Left ventricle myocardium inferior (tissue), 1 donor: ENCODE data around the gene P2RX6. TPM values are rescaled to one million over a fixed set of nuclear protein-coding genes. Genes with fewer than 3 reads are reported as not detected.
A peak's percentile ranks its signal among the peaks of the same experiment; 100 is the strongest.

ENCODE experiments used
- DNase-seq: peaks from one replicate; pipeline ENCODE4 v3.0.0-alpha.2; 2020
- H3K27ac ChIP-seq: fragments of 200-600 bp; replicated peaks from 2 replicates; pipeline ENCODE4 v1.8.0; 2021
- H3K27me3 ChIP-seq: fragments of 200-600 bp; 2 replicates; pipeline ENCODE4 v1.8.0; 2021; ENCODE audit warnings: low read depth
- H3K36me3 ChIP-seq: fragments of 200-600 bp; 2 replicates; pipeline ENCODE4 v1.8.0; 2021
- H3K4me1 ChIP-seq: fragments of 200-600 bp; 2 replicates; pipeline ENCODE4 v1.8.0; 2021
- H3K4me3 ChIP-seq: fragments of 200-600 bp; 2 replicates; pipeline ENCODE4 v1.8.0; 2021; ENCODE audit warnings: mild to moderate bottlenecking, moderate library complexity
- H3K9me3 ChIP-seq: fragments of 200-600 bp; replicated peaks from 2 replicates; pipeline ENCODE4 v1.8.0; 2021
- intact Hi-C: fragments of 100-400 bp; cut with micrococcal nuclease; formaldehyde crosslinking; loops from one replicate; pipeline ENCODE4 v1.11.0; 2022
- total RNA-seq: library from RNA; stranded (reverse); fragmentation: NEBNext Ultra II Directional; extraction: Animal tissue kit (Norgen Biotek cat#: 25700); gene quantifications from one replicate; pipeline ENCODE4 v1.2.1, GENCODE V29; 2021
- TF ChIP-seq, protein P1 (sequence below): fragments of 200-600 bp; IDR thresholded peaks from 2 replicates; pipeline ENCODE4 v1.8.0; 2021; ENCODE audit warnings: antibody characterized with exemption, mild to moderate bottlenecking, borderline replicate concordance
- donor health status: DM: no; HTN: yes; CAD: no; lungs with severe emphysema.

Gene P2RX6
- total RNA-seq, 1 donor from 2014 or later = 3.5 TPM

DNA sequence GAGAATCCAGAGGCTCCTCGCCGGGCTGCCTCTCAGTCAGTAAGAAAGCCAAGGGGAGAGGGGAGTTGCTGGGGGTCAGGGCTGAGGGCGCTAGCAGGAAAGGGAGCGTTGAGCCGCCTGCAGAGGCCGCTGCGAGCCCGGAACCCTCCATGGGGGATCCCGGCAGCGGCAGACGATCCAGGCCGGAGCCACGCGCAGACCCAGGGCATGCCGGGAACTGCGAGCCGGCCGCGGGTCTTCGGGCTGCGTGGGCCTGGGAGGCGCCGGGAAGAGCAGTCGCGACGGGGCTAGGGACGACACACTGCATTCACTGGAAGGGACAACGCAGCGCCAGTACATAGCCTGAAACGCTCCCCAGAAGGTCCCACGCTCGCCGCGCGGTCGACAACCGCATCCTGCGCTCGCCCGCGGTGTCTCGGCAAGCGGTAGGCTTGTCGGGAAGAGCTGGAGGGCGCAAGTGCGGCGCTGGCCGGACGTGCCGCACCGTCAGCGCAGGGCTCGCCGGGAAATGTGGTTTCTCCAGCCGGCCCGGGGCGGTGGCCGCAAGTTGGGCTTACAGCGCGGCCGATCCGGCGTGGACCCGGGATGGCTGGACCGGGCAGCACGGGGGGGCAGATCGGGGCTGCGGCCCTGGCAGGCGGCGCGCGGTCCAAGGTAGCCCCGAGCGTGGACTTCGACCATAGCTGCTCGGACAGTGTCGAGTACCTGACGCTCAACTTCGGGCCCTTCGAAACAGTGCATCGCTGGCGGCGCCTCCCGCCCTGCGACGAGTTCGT, 33.0 kb upstream of the P2RX6 start, which contains the start of gene LZTR1:
Gene LZTR1 (plus strand): TSS at position 511 of the 776 bp plus-strand sequence. CDS start 75 bp downstream, at position 586.
- no peaks in the 10 kb centered on the region for H3K27me3 ChIP-seq
- intact Hi-C loops = no loop called here
- H3K9me3 ChIP-seq = peaks cover 7% of the 10 kb centered on the region
- H3K36me3 ChIP-seq = peaks cover 17% of the 10 kb centered on the region
- H3K4me3 ChIP-seq = peak within 1 kb of the TSS; percentile 93
- TF ChIP-seq, protein P1, sequence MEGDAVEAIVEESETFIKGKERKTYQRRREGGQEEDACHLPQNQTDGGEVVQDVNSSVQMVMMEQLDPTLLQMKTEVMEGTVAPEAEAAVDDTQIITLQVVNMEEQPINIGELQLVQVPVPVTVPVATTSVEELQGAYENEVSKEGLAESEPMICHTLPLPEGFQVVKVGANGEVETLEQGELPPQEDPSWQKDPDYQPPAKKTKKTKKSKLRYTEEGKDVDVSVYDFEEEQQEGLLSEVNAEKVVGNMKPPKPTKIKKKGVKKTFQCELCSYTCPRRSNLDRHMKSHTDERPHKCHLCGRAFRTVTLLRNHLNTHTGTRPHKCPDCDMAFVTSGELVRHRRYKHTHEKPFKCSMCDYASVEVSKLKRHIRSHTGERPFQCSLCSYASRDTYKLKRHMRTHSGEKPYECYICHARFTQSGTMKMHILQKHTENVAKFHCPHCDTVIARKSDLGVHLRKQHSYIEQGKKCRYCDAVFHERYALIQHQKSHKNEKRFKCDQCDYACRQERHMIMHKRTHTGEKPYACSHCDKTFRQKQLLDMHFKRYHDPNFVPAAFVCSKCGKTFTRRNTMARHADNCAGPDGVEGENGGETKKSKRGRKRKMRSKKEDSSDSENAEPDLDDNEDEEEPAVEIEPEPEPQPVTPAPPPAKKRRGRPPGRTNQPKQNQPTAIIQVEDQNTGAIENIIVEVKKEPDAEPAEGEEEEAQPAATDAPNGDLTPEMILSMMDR = peak; percentile 68
- peaks cover 36% of the 10 kb centered on the region for H3K4me1 ChIP-seq
- H3K27ac ChIP-seq = peak within 1 kb of the TSS; percentile 95
- DNase-seq = peak; percentile 83

DNA sequence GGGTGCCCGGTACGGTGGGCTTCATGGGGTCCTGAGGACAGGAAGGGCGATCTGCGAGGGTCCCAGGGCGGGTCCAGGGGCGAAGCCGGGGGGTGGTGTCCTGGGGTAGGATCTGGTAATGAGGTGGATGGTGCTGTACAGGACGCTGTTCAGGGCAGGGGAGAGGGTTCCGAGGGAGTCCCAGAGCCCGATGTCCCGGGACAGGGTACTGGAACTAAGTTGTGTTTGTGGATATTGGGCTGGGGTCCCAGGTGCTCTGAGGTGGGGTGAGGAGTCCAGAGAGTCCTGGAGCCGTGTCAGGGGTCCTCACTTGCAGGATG, 32.4 kb upstream of the P2RX6 start:
- Histone ChIP-seq H3K27ac (peak overlapping the region; percentile 95), H3K9me3 (peaks cover 7% of the 10 kb centered on the region)
- intact Hi-C loops = no loop called here

DNA sequence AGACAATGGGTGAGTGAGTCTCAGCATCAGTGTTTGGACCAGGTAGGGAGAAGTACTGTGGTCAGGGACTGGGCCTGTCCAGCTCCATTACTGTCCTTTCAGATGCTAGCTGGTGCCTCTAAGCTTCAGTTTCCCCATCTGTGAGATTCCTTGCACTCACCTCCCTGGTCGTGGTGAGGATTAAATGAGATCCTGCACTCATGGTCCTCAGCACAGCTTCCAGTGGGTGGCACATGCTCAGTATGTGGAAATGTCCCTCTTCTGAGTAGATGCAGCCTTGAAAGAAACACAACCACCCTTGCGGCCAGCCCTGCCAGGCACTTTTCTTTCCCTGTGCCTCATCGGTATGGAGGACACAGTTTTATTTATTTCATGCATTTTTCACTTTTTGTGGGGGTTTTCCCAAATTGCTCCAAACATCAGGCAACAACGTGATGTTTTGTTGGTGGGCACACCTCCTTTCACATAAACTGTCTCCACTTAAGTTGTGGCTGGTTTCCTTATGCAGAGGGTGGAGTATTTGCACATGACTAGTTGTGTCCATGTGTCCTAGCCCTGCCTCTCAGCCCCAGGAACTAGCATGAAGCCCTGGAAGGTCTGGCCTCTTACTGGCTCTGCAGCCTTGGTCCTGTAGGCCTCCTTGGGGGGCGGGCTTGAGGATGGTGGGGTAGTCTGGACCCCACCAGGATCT, 31.7 kb upstream of the P2RX6 start:
- Histone ChIP-seq H3K4me3 (peak overlapping the region; percentile 93), H3K4me1 (peaks cover 36% of the 10 kb centered on the region), H3K27me3 (no peaks in the 10 kb centered on the region), H3K27ac (no peak overlapping the region), H3K36me3 (peaks cover 28% of the 10 kb centered on the region), H3K9me3 (peaks cover 6% of the 10 kb centered on the region)
- DNase-seq = no peak
- intact Hi-C loops = no loop called here
- TF ChIP-seq, protein P1 = no peak

More for the DNA sequence above, 32.4 kb upstream of the P2RX6 start:
- no peaks in the 10 kb centered on the region for H3K27me3 ChIP-seq
- no peak for DNase-seq
- TF ChIP-seq, protein P1 = no peak
- H3K4me1 ChIP-seq = peaks cover 36% of the 10 kb centered on the region
- peaks cover 22% of the 10 kb centered on the region for H3K36me3 ChIP-seq
- peak overlapping the region; percentile 93 for H3K4me3 ChIP-seq

DNA sequence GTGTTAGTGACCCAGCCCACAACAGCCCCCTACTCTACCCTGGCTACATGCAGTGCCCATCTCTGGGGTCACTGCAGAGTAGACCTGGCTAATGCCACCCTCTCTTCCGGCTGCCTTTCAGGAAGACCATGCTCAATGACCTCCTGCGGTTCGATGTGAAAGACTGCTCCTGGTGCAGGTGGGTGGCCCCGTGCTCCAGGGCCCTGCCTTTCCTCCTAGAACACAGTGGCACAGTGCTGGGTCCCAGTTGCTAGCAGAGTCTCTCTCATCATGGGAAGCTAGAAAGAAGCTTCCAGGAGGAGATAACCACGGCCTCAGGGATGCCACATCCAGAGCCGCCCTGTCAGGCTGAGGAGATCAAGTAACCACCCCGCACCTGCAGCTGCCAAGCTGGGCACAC, 29.2 kb upstream of the P2RX6 start:
- H3K27me3 ChIP-seq = no peaks in the 10 kb centered on the region
- no peak overlapping the region for H3K4me3 ChIP-seq
- no peaks in the 10 kb centered on the region for H3K9me3 ChIP-seq
- DNase-seq = no peak
- H3K36me3 ChIP-seq = peaks cover 36% of the 10 kb centered on the region
- no peak overlapping the region for H3K27ac ChIP-seq
- intact Hi-C loops = no loop called here
- H3K4me1 ChIP-seq = peaks cover 25% of the 10 kb centered on the region
- TF ChIP-seq, protein P1 = no peak

DNA sequence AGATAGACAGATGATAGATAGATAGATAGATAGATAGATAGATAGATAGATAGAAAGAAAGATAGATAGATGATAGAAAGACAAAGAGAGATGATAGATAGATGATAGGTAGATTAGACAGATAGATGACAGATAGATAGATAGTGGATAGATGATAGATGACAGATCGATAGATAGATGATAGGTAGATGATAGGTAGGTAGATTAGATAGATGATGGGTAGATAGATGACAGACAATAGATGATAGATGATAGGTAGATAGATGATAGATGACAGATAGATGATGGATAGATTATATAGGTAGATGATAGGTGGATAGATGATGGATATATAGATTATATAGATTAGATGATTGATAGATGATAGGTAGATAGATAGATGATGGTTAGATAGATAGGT, 28.6 kb upstream of the P2RX6 start:
- intact Hi-C loops = no loop called here
- no peak for DNase-seq
- H3K4me1 ChIP-seq = peaks cover 19% of the 10 kb centered on the region
- TF ChIP-seq, protein P1 = no peak
- H3K4me3 ChIP-seq = no peak overlapping the region
- peaks cover 41% of the 10 kb centered on the region for H3K36me3 ChIP-seq
- no peaks in the 10 kb centered on the region for H3K9me3 ChIP-seq
- H3K27ac ChIP-seq = no peak overlapping the region
- H3K27me3 ChIP-seq = no peaks in the 10 kb centered on the region
